ENCODE measurements around the gene ANKRD13C. TPM values are rescaled to one million over a fixed set of nuclear protein-coding genes. Genes with fewer than 3 reads are reported as not detected.

ANKRD13C gene
- total RNA-seq, 1 experiment from 2014 or later = 24.3 TPM

DNA sequence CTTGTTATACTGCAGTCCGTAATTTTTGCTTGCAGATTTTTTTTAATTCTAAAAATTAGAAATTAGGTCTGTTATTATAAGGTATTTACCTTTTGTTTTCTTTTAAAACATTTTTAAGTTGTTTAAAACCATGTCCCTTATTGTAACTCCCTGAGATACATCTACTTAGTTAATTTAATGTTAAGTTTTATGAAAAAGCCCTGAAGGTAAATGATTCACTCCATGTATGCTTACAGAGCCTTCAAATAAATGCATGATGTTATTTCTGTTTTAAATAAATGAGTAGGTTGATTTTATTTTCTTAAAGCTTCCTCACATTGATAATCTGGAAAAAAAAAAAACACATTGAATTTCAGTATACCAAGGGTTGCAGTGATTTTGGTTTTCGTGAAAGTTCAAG lies 125.9 kb downstream of the ANKRD13C start:
- no TSS peak for BruUV-seq (replicated peaks)
- peaks cover 17% of the 10 kb centered on the region for H3F3A ChIP-seq (ENCODE audit: insufficient read depth, low read depth)
- POLR2A ChIA-PET (ENCODE audit: unreplicated experiment) = no interaction called here
- peaks cover 55% of the 10 kb centered on the region for H3K79me2 ChIP-seq (ENCODE audit: low read depth)
- intact Hi-C loops (cut with micrococcal nuclease; ENCODE audit: unreplicated experiment) = loop anchor here (2.0 kb wide), 1 partner anchor 18 kb away; no protein-coding TSS in a partner anchor
- H3K36me3 ChIP-seq (ENCODE audit: low read depth) = peaks cover 77% of the 10 kb centered on the region
- no peaks in the 10 kb centered on the region for H3K27me3 ChIP-seq (ENCODE audit: insufficient read depth, low read depth)
- CTCF ChIA-PET = no interaction called here
- H3K4me2 ChIP-seq = no peak overlapping the region
- H3K9me3 ChIP-seq (ENCODE audit: insufficient read depth, low read depth) = no peaks in the 10 kb centered on the region
- no peak overlapping the region for H2AFZ ChIP-seq
- peaks cover 60% of the 10 kb centered on the region for H4K20me1 ChIP-seq (ENCODE audit: insufficient read depth)
- H3K27ac ChIP-seq = no peak overlapping the region
- no peak overlapping the region for H3K4me3 ChIP-seq
- H3K4me1 ChIP-seq (replicated peaks; ENCODE audit: insufficient read depth) = peaks cover 4% of the 10 kb centered on the region
- no peak for DNase-seq
- TF ChIP-seq, protein P1, sequence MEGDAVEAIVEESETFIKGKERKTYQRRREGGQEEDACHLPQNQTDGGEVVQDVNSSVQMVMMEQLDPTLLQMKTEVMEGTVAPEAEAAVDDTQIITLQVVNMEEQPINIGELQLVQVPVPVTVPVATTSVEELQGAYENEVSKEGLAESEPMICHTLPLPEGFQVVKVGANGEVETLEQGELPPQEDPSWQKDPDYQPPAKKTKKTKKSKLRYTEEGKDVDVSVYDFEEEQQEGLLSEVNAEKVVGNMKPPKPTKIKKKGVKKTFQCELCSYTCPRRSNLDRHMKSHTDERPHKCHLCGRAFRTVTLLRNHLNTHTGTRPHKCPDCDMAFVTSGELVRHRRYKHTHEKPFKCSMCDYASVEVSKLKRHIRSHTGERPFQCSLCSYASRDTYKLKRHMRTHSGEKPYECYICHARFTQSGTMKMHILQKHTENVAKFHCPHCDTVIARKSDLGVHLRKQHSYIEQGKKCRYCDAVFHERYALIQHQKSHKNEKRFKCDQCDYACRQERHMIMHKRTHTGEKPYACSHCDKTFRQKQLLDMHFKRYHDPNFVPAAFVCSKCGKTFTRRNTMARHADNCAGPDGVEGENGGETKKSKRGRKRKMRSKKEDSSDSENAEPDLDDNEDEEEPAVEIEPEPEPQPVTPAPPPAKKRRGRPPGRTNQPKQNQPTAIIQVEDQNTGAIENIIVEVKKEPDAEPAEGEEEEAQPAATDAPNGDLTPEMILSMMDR (conservative IDR thresholded peaks at IDR 0.05) = no peak
- TF ChIP-seq EZH2 (IDR thresholded peaks at IDR 0.05; ENCODE audit: low read depth) = no peak
- no peaks in the 10 kb centered on the region for H3K9me2 ChIP-seq (ENCODE audit: insufficient read depth)

DNA sequence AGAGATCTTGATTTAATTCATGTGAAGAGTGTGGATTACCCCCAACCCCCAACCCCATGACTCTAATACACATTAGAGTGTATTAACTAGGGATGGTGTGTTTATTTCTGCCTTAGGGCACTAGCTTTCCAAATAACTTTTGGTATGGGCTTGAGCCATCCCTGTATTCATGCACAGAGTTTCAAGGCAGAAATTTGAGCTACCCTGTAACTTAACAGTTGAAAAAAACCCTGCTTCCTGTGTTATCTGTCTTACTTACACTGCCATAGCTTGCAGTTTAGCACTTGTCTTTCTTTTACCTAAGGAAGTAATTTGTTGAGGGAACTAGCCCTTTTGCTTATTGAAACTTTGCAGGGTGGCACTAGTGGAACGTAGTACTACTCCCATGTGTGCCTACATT lies 127.1 kb downstream of the ANKRD13C start:
- intact Hi-C loops (cut with micrococcal nuclease; ENCODE audit: unreplicated experiment) = no loop called here
- no peak overlapping the region for H3K4me2 ChIP-seq

DNA sequence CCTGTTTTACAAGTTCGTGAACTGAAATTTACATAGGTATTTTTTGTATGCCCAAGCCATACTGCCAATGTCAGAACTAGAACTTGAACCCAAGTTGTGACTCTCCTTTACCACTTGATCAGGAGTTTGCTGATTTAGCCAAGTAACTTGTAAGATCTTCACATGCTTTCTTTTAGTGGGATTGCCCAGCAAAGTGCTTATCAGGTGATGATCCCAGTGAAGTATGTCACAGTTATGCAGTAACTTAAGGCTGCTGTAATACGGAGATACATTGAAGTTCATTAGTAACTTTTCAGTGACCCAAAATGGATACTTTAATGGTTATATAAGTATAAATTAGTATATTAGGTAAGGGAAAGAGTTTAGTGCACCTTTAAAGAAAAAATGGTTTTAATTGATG lies 129.6 kb downstream of the ANKRD13C start:
- TF ChIP-seq, protein P1 (conservative IDR thresholded peaks at IDR 0.05) = no peak
- TF ChIP-seq EZH2 (IDR thresholded peaks at IDR 0.05; ENCODE audit: low read depth) = no peak
- Histone ChIP-seq H3K4me1 (replicated peaks; ENCODE audit: insufficient read depth) (peaks cover 17% of the 10 kb centered on the region), H3K9me2 (ENCODE audit: insufficient read depth) (no peaks in the 10 kb centered on the region), H3K36me3 (ENCODE audit: low read depth) (peaks cover 52% of the 10 kb centered on the region), H3K4me2 (no peak overlapping the region), H3K27ac (no peak overlapping the region), H4K20me1 (ENCODE audit: insufficient read depth) (peaks cover 54% of the 10 kb centered on the region), H2AFZ (no peak overlapping the region), H3K4me3 (no peak overlapping the region), H3F3A (ENCODE audit: insufficient read depth, low read depth) (peaks cover 34% of the 10 kb centered on the region), H3K27me3 (ENCODE audit: insufficient read depth, low read depth) (no peaks in the 10 kb centered on the region), H3K79me2 (ENCODE audit: low read depth) (peaks cover 83% of the 10 kb centered on the region), H3K9me3 (ENCODE audit: insufficient read depth, low read depth) (no peaks in the 10 kb centered on the region)
- BruUV-seq (replicated peaks) = no TSS peak
- intact Hi-C loops (cut with micrococcal nuclease; ENCODE audit: unreplicated experiment) = no loop called here
- CTCF ChIA-PET = no interaction called here
- POLR2A ChIA-PET (ENCODE audit: unreplicated experiment) = no interaction called here
- DNase-seq = no peak

More for the DNA sequence above, 127.1 kb downstream of the ANKRD13C start:
- H3K9me3 ChIP-seq (ENCODE audit: insufficient read depth, low read depth) = no peaks in the 10 kb centered on the region
- POLR2A ChIA-PET (ENCODE audit: unreplicated experiment) = no interaction called here
- peaks cover 14% of the 10 kb centered on the region for H3F3A ChIP-seq (ENCODE audit: insufficient read depth, low read depth)
- no peak for DNase-seq
- H3K36me3 ChIP-seq (ENCODE audit: low read depth) = peaks cover 76% of the 10 kb centered on the region
- TF ChIP-seq EZH2 (IDR thresholded peaks at IDR 0.05; ENCODE audit: low read depth) = no peak
- TF ChIP-seq, protein P1 (conservative IDR thresholded peaks at IDR 0.05) = no peak
- no peak overlapping the region for H2AFZ ChIP-seq
- no peaks in the 10 kb centered on the region for H3K27me3 ChIP-seq (ENCODE audit: insufficient read depth, low read depth)
- no peak overlapping the region for H3K4me3 ChIP-seq
- peaks cover 68% of the 10 kb centered on the region for H3K79me2 ChIP-seq (ENCODE audit: low read depth)
- H4K20me1 ChIP-seq (ENCODE audit: insufficient read depth) = peaks cover 64% of the 10 kb centered on the region
- H3K9me2 ChIP-seq (ENCODE audit: insufficient read depth) = no peaks in the 10 kb centered on the region
- CTCF ChIA-PET = no interaction called here
- peaks cover 16% of the 10 kb centered on the region for H3K4me1 ChIP-seq (replicated peaks; ENCODE audit: insufficient read depth)
- H3K27ac ChIP-seq = no peak overlapping the region
- BruUV-seq (replicated peaks) = no TSS peak

Measured in PC-9 (cell line).